K562 (cell line): Measurements from ENCODE around the gene LIF. TPM values are rescaled to one million over a fixed set of nuclear protein-coding genes. Genes with fewer than 3 reads are reported as not detected.
A peak's percentile ranks its signal among the peaks of the same experiment; 100 is the strongest.

ENCODE experiments used
- ATAC-seq: fragments of 200-7000 bp; cut with Tn5 transposase; 3 replicates; pipeline ENCODE4 v1.9.1; 2020; ENCODE audit warnings: moderate library complexity
- BruUV-seq: library from RNA; stranded (reverse); fragments of 400-500 nt; replicated peaks from 2 replicates; lab custom pipeline; 2021; lab: Mats Ljungman, UMichigan
- CTCF ChIA-PET: fragments of 300-600 bp; formaldehyde crosslinking; extraction: SDS; loops from one replicate; lab custom pipeline; 2021; ENCODE audit warnings: low intra/inter-chr PET ratio; lab: Yijun Ruan, JAX
- POLR2A ChIA-PET: fragments of 300-600, 350-650 bp; sonication (Branson Sonifier 250); formaldehyde crosslinking; extraction: SDS; loops from one replicate; lab custom pipeline; 2021; ENCODE audit warnings: antibody characterized with exemption, inconsistent platforms; lab: Yijun Ruan, JAX
- DNase-seq, 4 experiments: peaks; one replicate each; pipeline versions ENCODE4 v3.0.0 to v3.0.0-alpha.2; 2011 to 2018; ENCODE audit warnings: low spot score in 3 of 4, mixed read lengths in 3 of 4; ENCODE audit errors: extremely low read depth in 1 of 4
- FAIRE-seq: peaks from 2 replicates; lab custom pipeline; 2011; peaks lifted over from hg19 to GRCh38; lab: Jason Lieb, UNC
- H2AFZ ChIP-seq: 2 replicates; pipeline ENCODE4 v1.6.0; 2011; ENCODE audit warnings: low read depth, low read length, control low read depth, inconsistent platforms
- H3K27ac ChIP-seq: fragments of 200-600 bp; 3 replicates; pipeline ENCODE4 v1.8.0; 2011; ENCODE audit warnings: low read depth, mild to moderate bottlenecking, control low read depth, inconsistent platforms, low read length, moderate library complexity, mixed read lengths; ENCODE audit errors: extremely low read depth
- H3K27me3 ChIP-seq, 2 experiments: fragments of 300-600 bp in 1 of 2; 2 replicates in 1 of 2; 3 replicates in 1 of 2; pipeline versions ENCODE4 v1.6.0 to v1.8.0; 2011; ENCODE audit warnings: inconsistent platforms in 2 of 2, low read length in 2 of 2, mild to moderate bottlenecking in 1 of 2, mixed read lengths in 1 of 2, moderate library complexity in 1 of 2; ENCODE audit not compliant: control insufficient read depth in 2 of 2, insufficient read depth in 2 of 2
- H3K36me3 ChIP-seq: fragments of 300-600 bp; 3 replicates; pipeline ENCODE4 v1.8.0; 2011; ENCODE audit warnings: mild to moderate bottlenecking, low read length, inconsistent platforms; ENCODE audit not compliant: control insufficient read depth, insufficient read depth
- H3K4me1 ChIP-seq, 2 experiments: fragments of 200-600 bp in 1 of 2; replicated peaks in 1 of 2; 2 replicates in 1 of 2; 3 replicates in 1 of 2; pipeline versions ENCODE4 v1.5.1 to v1.8.0; 2011; ENCODE audit warnings: inconsistent platforms in 2 of 2, low read length in 2 of 2, mild to moderate bottlenecking in 1 of 2, mixed read lengths in 1 of 2, moderate library complexity in 1 of 2; ENCODE audit not compliant: control insufficient read depth in 2 of 2, insufficient read depth in 2 of 2
- H3K4me2 ChIP-seq: 2 replicates; pipeline ENCODE4 v1.6.1; 2011; ENCODE audit warnings: low read length, control low read depth, inconsistent platforms, mixed read lengths; ENCODE audit not compliant: insufficient read depth
- H3K4me3 ChIP-seq: fragments of 200-600 bp; sonication (generic), shearing (Covaris generic); 2 replicates; pipeline ENCODE4 v1.5.1; 2016; ENCODE audit warnings: control low read depth, inconsistent platforms
- H3K79me2 ChIP-seq: fragments of 200-600 bp; 3 replicates; pipeline ENCODE4 v1.8.0; 2011; ENCODE audit warnings: low read length, inconsistent platforms; ENCODE audit not compliant: control insufficient read depth, insufficient read depth
- H3K9ac ChIP-seq, 2 experiments: 2 replicates each; pipeline versions ENCODE4 v1.6.0 to v1.6.1; 2011; ENCODE audit warnings: low read depth in 2 of 2, low read length in 2 of 2, control low read depth in 1 of 2, inconsistent platforms in 1 of 2, mild to moderate bottlenecking in 1 of 2, mixed read lengths in 1 of 2; ENCODE audit not compliant: insufficient read depth in 1 of 2
- H3K9me1 ChIP-seq: one replicate; pipeline ENCODE4 v1.6.0; 2011; ENCODE audit warnings: inconsistent platforms, mild to moderate bottlenecking, low read length, moderate library complexity; ENCODE audit not compliant: control insufficient read depth, insufficient read depth
- H3K9me3 ChIP-seq: replicated peaks from 2 replicates; pipeline ENCODE4 v1.5.1; 2011; ENCODE audit warnings: low read depth, low read length, inconsistent platforms; ENCODE audit not compliant: control insufficient read depth, insufficient read depth
- H4K20me1 ChIP-seq: replicated peaks from 2 replicates; pipeline ENCODE4 v1.6.1; 2011; ENCODE audit warnings: low read length, inconsistent platforms, mixed read lengths; ENCODE audit not compliant: control insufficient read depth, insufficient read depth
- BACH1 ChIP-seq: fragments of 200-800 bp; sonication (Bioruptor generic); IDR thresholded peaks from 2 replicates; pipeline ENCODE4 v1.6.1; 2016; ENCODE audit warnings: missing genetic modification characterization, missing compliant biosample characterization
- CBX8 ChIP-seq: fragments of 200-600 bp; sonication (generic); IDR thresholded peaks from 2 replicates; pipeline ENCODE4 v1.6.1; 2012; ENCODE audit warnings: borderline replicate concordance, mixed run types, low read depth, mild to moderate bottlenecking, moderate library complexity, mixed read lengths, low read length, control low read depth, inconsistent platforms; ENCODE audit not compliant: poor library complexity, severe bottlenecking; ENCODE audit errors: extremely low read depth
- CREB5 ChIP-seq: fragments of 250-450 bp; sonication (Bioruptor Pico); IDR thresholded peaks from 2 replicates; pipeline ENCODE4 v1.5.0; 2020; ENCODE audit warnings: mild to moderate bottlenecking
- ESRRA ChIP-seq: fragments of 450-650 bp; IDR thresholded peaks from 2 replicates; pipeline ENCODE4 v1.6.1; 2014; ENCODE audit warnings: low read depth, mild to moderate bottlenecking, moderate library complexity, borderline replicate concordance
- ILF3 ChIP-seq: fragments of 450-650 bp; IDR thresholded peaks from 2 replicates; pipeline ENCODE4 v1.6.1; 2018; ENCODE audit warnings: antibody characterized with exemption, mild to moderate bottlenecking, moderate library complexity, borderline replicate concordance
- KAT8 ChIP-seq: fragments of 450-650 bp; IDR thresholded peaks from 2 replicates; pipeline ENCODE4 v1.6.1; 2016; ENCODE audit warnings: low read depth, mild to moderate bottlenecking
- THRAP3 ChIP-seq: fragments of 450-650 bp; IDR thresholded peaks from 2 replicates; pipeline ENCODE4 v1.6.1; 2016; ENCODE audit warnings: mild to moderate bottlenecking, inconsistent platforms, borderline replicate concordance
- TSC22D4 ChIP-seq: fragments of 450-650 bp; IDR thresholded peaks from 2 replicates; pipeline ENCODE4 v1.6.1; 2016; ENCODE audit warnings: missing genetic modification characterization, missing biosample characterization, control low read depth
- ZBTB33 ChIP-seq: sonication (generic); formaldehyde crosslinking; IDR thresholded peaks from 2 replicates; pipeline ENCODE4 v1.8.1; 2023; ENCODE audit warnings: mild to moderate bottlenecking, missing genetic modification reagents
- ZBTB8A ChIP-seq: fragments of 450-650 bp; IDR thresholded peaks from 2 replicates; pipeline ENCODE4 v1.6.1; 2018; ENCODE audit warnings: mild to moderate bottlenecking, moderate library complexity; ENCODE audit not compliant: partially characterized antibody
- ZNF253 ChIP-seq: fragments of 250-450 bp; sonication (Bioruptor Pico); conservative IDR thresholded peaks from 2 replicates; pipeline ENCODE4 v1.6.1; 2021; ENCODE audit warnings: mild to moderate bottlenecking
- ZNF589 ChIP-seq: fragments of 200-800 bp; sonication (Bioruptor generic); IDR thresholded peaks from 2 replicates; pipeline ENCODE4 v1.6.1; 2016; ENCODE audit warnings: low read depth, missing genetic modification characterization, missing compliant biosample characterization
- ZNF778 ChIP-seq: fragments of 450-650 bp; formaldehyde crosslinking; IDR thresholded peaks from 2 replicates; pipeline ENCODE4 v1.4.0; 2020; ENCODE audit warnings: mild to moderate bottlenecking, moderate library complexity
- WGBS: fragments of 100-300 bp; shearing (Covaris generic); methylation state at CpG from one replicate; pipeline ENCODE4 v1.1.6; 2016; ENCODE audit warnings: low coverage, mixed read lengths; ENCODE audit not compliant: insufficient coverage; ENCODE audit errors: missing lambda C conversion rate; 5-methylcytosine and 5-hydroxymethylcytosine counted together
- in situ Hi-C: fragments of 300-500 bp; cut with MboI; formaldehyde crosslinking; loops from 4 replicates; pipeline ENCODE4 v1.15.0; 2018; ENCODE audit warnings: inconsistent platforms, mixed read lengths
- intact Hi-C: fragments of 100-400 bp; cut with micrococcal nuclease; formaldehyde crosslinking; loops from 2 replicates; pipeline ENCODE4 v1.14.2; 2022
- polyA plus RNA-seq, 8 experiments: library from polyadenylated mRNA; depleted of rRNA in 4 of 8; stranded (reverse) in 5 of 8; unstranded in 3 of 8; fragments of >200 nt; fragmentation: Nextera tagmentation in 2 of 8; fragmentation: Illumina TruSeq in 1 of 8; extraction: Ambion mirVana in 2 of 8; extraction: Trizol in 1 of 8; gene quantifications; 2 replicates each; pipeline versions ENCODE4 v1.2.1 to v1.2.3, GENCODE V29; 2011 to 2014; ENCODE audit warnings: inconsistent platforms in 1 of 8, missing spikeins in 1 of 8
- total RNA-seq, 7 experiments: library from RNA; depleted of rRNA in 6 of 7; stranded (reverse); fragments of >200 nt in 6 of 7; fragmentation: Illumina TruSeq in 2 of 7; extraction: Trizol in 2 of 7; gene quantifications; 2 replicates each; pipeline versions ENCODE4 v1.2.1 to v1.2.3, GENCODE V29; 2011 to 2021; ENCODE audit warnings: low replicate concordance in 1 of 7

The LIF gene
- total and polyA plus RNA-seq, 9 of the 15 experiments (the other 6 are each of a cell fraction or from before 2014, with no cell fraction given), result 0.05 to 0.39 (median 0.18) TPM; not detected in 3

GRCh38 chr22:30285846-30286200, 39.3 kb upstream of the LIF start (continued):
- TF ChIP-seq ZBTB8A (no peak), ZBTB33 (no peak), ILF3 (no peak), ZNF589 (CRISPR knock-in tag) (no peak)

- no TSS peak for BruUV-seq
- no peak for DNase-seq
- no peak for TF ChIP-seq ZNF253 (CRISPR knock-in tag)
- no peak for TF ChIP-seq CBX8
- TF ChIP-seq BACH1, result no peak
- no peak for TF ChIP-seq CREB5 (CRISPR knock-in tag)
- no peak for TF ChIP-seq ZNF778 (CRISPR knock-in tag)
- no peak for TF ChIP-seq ESRRA
- TF ChIP-seq KAT8, result no peak
- TF ChIP-seq THRAP3, result no peak
- no peak for TF ChIP-seq TSC22D4 (tag)
Observed at GRCh38 chr22:30285176-30285845, 38.8 kb upstream of the LIF start.

More at GRCh38 chr22:30285176-30285845, 38.8 kb upstream of the LIF start:
- no peaks in the 10 kb centered on the region for H3K79me2 ChIP-seq
- FAIRE-seq (no peak), ATAC-seq (no peak)
- no peaks in the 10 kb centered on the region for H3K36me3 ChIP-seq
- H3K9me3 ChIP-seq, result no peaks in the 10 kb centered on the region
- H3K4me1 ChIP-seq, result peaks cover 18 to 67% of the 10 kb centered on the region in 2 experiments; a peak in 4 of 5 replicates
- no peak overlapping the region for H3K4me2 ChIP-seq
- H3K4me3 ChIP-seq, result no peak overlapping the region
- POLR2A ChIA-PET, result interaction anchor here (0.6 to 0.7 kb wide), 2 partner anchors 14 to 71 kb away, joined by 3 read pairs; partner anchors contain the start of gene SF3A1
- H2AFZ ChIP-seq, result no peak overlapping the region
- no peak overlapping the region for H3K27ac ChIP-seq
- intact Hi-C loops, result no loop called here
- peak overlapping the region in 1 of 2 experiments; percentile 45; a peak in 1 of 4 replicates for H3K9ac ChIP-seq
- no peaks in the 10 kb centered on the region for H3K9me1 ChIP-seq
- peaks cover under 1% of the 10 kb centered on the region; the same call in 1 of the 2 replicates for H4K20me1 ChIP-seq
- CTCF ChIA-PET, result no interaction called here
- WGBS, result 74% methylated on average over 16 of the region's 27 CpGs
- H3K27me3 ChIP-seq, result no peaks in the 10 kb centered on the region
- in situ Hi-C loops, result loop anchor here (10.0 kb wide), 1 partner anchor 319 kb away; the partner anchor contains the start of gene TCN2
